T47D (cell line): ENCODE data around the gene CSRP2.

Source experiments
- DNase-seq, 2 experiments: peaks; one replicate each; pipeline versions ENCODE4 v3.0.0 to v3.0.0-alpha.2; 2011 to 2012; ENCODE audit warnings: low read depth in 1 of 2, low spot score in 1 of 2
- JUND ChIP-seq: IDR thresholded peaks from 2 replicates; pipeline ENCODE4 v1.6.1; 2012; ENCODE audit warnings: low read depth
- in situ Hi-C: cut with HindIII; loops from 2 replicates; pipeline ENCODE4 v1.10.0; 2016; ENCODE audit warnings: low sequenced_read_pairs, low pct_unique_long_range_greater_than_20kb

CSRP2 gene

DNA sequence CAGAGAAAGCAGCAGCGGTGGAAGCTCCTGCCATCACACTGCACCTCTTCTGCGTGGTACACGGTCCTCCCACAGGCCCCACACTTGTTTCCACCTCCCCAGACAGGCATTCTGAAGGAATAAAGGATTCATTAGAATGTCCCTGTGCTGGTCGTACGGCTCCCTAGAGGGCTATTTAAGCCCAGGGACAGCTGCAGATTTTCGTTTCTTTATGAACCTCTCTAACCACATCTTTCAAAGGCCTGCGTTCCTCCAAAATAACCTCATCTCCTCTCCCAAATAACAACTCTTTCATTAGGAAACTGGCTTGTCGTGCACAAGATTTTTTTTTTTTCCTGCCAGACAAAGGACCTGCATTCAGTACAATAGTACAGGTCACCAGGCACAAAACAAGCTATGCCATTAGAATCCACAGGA lies 12.7 kb downstream of the CSRP2 start:
- DNase-seq: no peak
- no peak for TF ChIP-seq JUND
- in situ Hi-C loops: no loop called here

DNA sequence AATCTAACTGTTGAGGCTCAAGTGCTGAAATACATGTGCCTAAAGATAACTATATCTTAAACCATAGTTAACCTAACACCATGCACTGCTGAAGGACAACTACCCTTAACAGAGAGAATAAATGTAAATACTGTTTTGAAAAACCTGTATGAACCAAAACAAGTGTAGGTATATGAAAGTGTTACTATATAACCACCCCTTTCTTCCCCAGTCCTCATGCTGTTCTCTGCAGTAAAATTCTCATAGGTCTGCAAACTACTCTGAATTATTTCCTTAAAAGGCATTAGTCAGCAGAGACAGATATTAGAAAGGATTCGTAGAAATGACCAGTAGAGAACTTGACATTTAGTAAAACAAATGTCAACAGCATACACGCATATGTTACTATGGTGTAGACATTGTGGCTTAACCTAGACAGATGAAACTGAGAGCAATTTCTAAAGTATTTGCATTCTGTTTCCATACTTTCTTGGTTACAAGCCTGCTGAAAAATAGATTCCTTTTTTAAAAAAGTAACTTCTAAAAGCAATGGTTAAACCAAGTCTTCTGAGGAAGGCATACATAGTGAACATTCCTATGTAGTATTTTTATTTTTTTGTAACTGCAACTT lies 13.9 kb downstream of the CSRP2 start:
- TF ChIP-seq JUND: no peak
- no peak for DNase-seq
- in situ Hi-C loops: no loop called here

DNA sequence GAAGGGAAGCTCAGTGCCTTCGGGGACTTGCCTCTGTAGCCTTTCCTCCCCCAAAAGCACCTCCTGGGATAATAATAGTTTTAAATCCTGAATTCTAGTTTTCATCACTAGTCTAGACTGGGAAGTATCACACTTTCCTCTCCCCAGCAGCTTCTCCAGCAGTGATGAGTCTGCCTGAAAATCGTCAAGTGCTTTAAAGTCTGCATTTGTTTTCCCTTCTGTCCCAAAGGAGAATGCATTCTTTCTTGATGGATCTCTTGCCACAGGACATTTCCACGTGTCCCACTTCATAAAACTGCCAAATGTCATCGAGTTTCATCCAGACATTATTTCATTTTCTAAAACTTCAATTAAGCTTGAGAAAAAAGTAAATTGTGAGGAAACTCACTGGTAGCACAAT lies 15.0 kb downstream of the CSRP2 start:
- TF ChIP-seq JUND: no peak
- in situ Hi-C loops: no loop called here
- no peak for DNase-seq

DNA sequence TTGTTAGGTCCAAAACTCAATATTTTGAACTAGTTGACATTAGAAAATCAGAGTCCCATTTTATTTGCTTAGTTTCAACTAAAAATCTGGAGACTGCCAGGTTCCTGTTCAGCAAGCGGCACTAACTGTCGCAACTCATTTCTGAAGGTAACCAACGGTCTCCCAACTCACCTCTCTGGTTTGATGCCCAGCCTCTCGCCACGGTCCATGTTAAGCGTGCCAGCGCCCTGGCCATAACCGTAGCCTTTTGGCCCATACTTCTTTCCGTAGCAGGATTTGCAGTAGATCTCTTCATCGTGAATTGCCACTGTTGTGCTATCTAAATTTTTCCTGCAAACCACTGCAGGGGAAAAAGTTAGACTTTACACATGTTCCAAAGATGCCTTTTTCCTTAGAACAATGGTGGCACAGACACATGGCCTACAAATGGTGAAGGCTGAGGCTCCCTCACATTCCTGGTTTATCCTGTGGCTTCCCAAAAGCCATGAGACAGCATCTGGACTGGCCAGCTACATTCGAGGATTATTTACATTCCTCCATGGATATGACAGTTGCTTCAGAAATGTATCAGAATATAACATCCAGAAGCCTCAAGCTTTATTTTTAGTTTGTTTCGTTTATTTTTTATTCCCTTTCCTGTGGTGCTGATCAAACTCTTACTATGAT lies 15.7 kb downstream of the CSRP2 start:
- TF ChIP-seq JUND: no peak
- in situ Hi-C loops: no loop called here
- DNase-seq: no peak

DNA sequence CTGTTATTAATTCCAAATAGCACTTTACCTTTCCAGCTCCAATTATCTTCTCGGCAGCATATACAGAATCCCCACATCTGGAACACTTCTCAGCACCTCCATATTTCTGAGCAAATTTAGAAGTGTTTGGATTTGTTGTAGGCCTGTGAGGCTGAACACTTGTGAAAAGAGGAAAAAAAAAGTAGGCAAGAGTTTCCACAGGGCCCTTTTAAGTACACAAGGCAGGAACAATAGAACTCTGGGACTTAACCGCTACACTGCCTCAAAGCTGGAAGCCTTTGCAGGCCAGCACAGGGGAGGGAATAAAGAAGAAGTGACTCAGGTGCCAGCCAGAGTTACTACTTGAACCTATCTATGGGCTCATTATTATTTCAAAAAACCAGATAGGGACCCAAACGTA lies 18.6 kb downstream of the CSRP2 start:
- no peak for TF ChIP-seq JUND
- in situ Hi-C loops: no loop called here
- no peak for DNase-seq

DNA sequence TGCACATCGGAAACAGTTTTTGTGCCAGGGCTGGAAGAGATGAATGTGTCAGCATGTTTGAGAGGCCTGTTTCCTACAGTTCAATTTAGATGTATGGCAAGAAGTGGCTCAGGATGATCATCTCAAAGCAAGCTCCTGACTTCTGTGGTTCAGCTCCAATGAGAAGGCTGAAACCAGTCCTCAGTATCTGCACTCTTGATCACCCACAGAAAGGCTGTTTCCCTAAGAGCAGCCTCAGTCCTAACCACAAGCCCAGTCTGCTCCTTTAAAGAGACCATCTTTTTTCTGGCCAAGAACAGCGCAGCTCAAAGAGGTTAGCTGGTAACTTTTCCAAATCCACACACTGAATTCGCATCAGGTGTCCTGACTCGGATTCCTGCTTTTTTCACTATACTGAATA lies 19.2 kb downstream of the CSRP2 start:
- TF ChIP-seq JUND: no peak
- in situ Hi-C loops: no loop called here
- no peak for DNase-seq

DNA sequence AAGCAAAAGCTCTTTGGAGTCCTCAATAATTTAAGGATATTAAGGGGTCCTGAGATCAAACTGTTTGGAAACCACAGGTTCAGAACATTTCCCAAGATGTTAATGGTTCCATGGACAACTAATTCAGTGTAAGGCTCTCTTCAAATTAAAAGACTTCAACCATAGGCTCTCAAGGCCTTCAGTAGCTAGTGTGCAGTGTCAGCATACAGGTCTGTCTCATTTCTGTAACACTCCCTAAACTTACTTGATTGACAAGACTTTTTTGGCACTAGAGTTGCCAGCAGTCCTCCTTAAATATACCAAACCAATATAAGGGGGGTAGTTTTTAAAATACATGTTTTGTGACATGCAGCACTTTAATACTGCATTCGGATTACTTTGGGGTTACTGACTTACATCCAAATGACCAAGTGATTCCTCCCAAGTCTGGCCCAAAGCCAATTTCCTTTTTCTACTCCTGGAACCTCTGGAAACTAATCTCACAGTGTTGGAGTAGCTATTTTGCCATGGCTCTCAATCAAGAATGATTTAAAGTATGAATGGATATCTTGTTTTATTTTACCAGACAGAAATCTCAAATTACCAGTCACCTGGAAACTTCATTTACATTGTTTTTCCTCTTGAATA lies 22.7 kb downstream of the CSRP2 start:
- no peak for TF ChIP-seq JUND
- no peak for DNase-seq
- in situ Hi-C loops: no loop called here

DNA sequence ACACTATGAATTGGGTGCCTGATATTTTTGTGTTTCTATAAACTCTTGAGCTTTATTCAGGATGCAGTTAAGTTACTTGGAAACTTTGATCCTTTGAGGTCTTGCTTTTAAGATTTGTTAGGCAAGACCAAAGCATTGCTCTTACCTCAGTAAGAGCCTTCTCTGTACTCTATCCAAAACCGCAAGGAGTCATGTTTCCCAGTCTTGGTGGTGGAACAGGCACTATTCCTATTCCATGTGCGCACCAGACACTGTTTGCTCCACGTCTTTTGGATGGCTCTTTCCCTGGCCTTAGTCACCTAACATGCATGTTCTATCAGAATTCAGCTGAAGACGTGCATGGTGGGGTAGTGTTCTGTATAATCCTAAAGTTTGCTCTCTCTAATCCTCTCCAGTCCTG lies 23.5 kb downstream of the CSRP2 start:
- no peak for DNase-seq
- in situ Hi-C loops: no loop called here
- no peak for TF ChIP-seq JUND

DNA sequence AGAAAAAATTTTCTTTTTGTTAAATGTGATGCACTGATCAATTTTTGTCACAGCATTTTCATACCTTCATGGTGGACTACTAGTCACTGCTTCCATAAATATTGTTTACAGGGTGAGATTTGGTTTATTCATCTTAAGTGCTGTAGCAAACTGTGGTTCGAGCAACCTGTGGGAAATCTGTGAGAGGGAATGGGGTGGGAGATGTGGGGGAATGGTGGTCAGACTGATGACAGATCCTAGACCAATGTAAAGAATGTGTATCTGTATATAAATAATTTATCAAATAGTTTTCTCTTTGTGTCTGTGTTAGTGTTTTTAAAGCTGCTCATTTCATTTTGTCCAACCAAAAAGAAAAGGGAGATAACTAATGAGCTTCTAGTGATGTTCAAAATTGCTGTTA lies 26.7 kb downstream of the CSRP2 start:
- no peak for TF ChIP-seq JUND
- no peak for DNase-seq
- in situ Hi-C loops: no loop called here

DNA sequence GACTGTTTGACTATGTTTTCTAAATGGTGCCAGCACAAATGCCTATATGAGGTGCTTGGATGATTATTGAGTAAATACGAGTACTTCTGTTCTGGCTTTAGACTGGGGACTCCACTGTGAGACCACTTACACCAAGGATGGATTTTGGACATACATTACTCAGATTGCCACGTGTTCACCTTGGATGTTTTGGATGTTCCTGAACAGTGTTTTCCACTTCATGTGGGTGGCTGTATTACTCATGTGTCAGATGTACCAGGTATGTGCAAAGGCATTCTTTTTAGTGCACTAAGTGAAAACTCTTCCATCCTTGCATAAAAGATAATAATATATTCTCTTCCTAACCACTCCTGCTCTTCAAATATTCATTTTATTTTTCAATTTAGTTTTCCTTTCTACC lies 30.7 kb downstream of the CSRP2 start:
- DNase-seq: no peak
- in situ Hi-C loops: no loop called here
- no peak for TF ChIP-seq JUND

DNA sequence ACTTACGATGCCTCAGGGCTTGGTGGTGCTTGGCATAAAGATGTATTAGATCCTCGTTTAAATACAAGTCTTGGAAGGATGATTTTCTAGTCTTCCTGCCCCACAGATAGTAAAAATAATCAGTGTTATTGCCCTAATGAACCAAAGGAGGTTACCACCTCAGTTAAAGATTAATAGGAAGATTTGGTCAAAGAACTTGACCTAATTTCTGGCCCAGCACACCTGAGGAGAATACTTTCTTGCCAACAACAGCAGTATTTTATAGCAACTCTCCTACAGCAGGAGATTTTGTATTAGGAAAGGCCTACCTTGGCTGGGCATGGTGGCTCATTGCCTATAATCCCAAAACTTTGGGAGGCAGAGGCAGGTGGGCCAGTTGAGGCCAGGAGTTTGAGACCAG lies 31.6 kb downstream of the CSRP2 start:
- DNase-seq: no peak
- TF ChIP-seq JUND: no peak
- in situ Hi-C loops: no loop called here

DNA sequence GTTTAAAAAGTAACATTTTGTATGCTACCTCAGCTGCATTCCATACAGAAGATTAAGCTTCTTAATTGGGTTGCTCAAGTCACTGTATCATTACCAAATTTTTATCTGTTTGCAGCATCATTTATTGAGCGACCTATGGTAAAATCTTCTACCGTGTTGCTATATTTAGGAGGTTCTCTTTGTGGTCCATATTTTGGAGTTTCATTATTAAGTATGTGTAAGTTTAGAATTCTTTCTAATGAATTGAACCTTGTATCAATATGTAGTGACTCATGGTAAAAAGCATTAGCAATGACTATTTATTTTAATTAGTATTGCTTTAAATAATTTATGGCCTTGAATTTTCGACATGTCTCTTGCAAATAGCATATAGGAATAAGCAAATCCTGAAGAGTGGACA lies 42.2 kb downstream of the CSRP2 start:
- no peak for DNase-seq
- TF ChIP-seq JUND: no peak
- in situ Hi-C loops: no loop called here

DNA sequence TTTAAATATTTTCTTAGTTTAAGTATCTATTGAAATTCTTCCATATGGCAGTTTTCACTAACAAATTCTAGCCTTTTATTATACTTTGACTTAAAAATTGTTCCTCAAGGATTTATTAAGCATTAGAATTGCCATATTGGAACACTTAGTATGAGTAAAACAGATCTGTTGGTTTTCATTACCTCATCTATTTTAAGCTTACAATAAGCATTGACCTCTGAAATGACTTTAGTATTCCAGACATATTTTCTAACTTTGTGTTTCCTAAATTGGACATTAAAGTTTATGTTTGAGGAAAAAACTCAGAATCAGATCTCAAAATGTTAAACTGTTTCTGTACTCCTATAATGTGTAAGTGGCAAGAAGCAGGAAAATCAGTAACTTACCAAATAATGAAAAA lies 48.4 kb downstream of the CSRP2 start:
- in situ Hi-C loops: no loop called here
- no peak for DNase-seq
- TF ChIP-seq JUND: no peak
